Panc1 (cell line): ENCODE results near the gene ACSL5. TPM values are rescaled to one million over a fixed set of nuclear protein-coding genes. Genes with fewer than 3 reads are reported as not detected.

Source experiments
- ATAC-seq: fragments of 200-7000 bp; cut with Tn5 transposase; 2 replicates; pipeline ENCODE4 v1.9.1; 2020; ENCODE audit warnings: mild to moderate bottlenecking, moderate library complexity
- BruUV-seq: library from RNA; stranded (reverse); fragments of 400-500 nt; replicated peaks from 2 replicates; lab custom pipeline; 2021; lab: Mats Ljungman, UMichigan
- CTCF ChIA-PET: fragments of 300-600 bp; sonication (Branson Sonifier 250); formaldehyde crosslinking; loops from one replicate; lab custom pipeline; 2022; ENCODE audit warnings: antibody characterized with exemption; lab: Charles Lee
- POLR2A ChIA-PET: fragments of 300-600 bp; sonication (Branson Sonifier 250); formaldehyde crosslinking; loops from one replicate; lab custom pipeline; 2022; ENCODE audit warnings: antibody characterized with exemption; lab: Charles Lee
- DNase-seq: peaks from one replicate; pipeline ENCODE4 v3.0.0-alpha.2; 2010; ENCODE audit warnings: low read depth, low spot score
- H3K27ac ChIP-seq: 2 replicates; pipeline ENCODE4 v1.5.1; 2011; ENCODE audit warnings: mild to moderate bottlenecking, low read length, inconsistent platforms
- H3K27me3 ChIP-seq: fragments of 200-500 bp; sonication (Bioruptor generic); 2 replicates; pipeline ENCODE4 v1.6.0; 2014; ENCODE audit warnings: low read length, inconsistent platforms; ENCODE audit not compliant: control insufficient read depth, insufficient read depth
- H3K36me3 ChIP-seq: fragments of 200-500 bp; sonication (Bioruptor generic); 2 replicates; pipeline ENCODE4 v1.5.1; 2014; ENCODE audit warnings: inconsistent platforms, mild to moderate bottlenecking, low read length, moderate library complexity; ENCODE audit not compliant: control insufficient read depth, insufficient read depth
- H3K4me1 ChIP-seq: 2 replicates; pipeline ENCODE4 v1.5.1; 2011; ENCODE audit warnings: inconsistent platforms, mild to moderate bottlenecking, low read length, moderate library complexity; ENCODE audit not compliant: control insufficient read depth, insufficient read depth
- H3K4me3 ChIP-seq, 2 experiments: 2 replicates each; pipeline ENCODE4 v1.5.1; 2011 to 2012; ENCODE audit warnings: low read depth in 2 of 2, low read length in 2 of 2, mild to moderate bottlenecking in 2 of 2, inconsistent platforms in 1 of 2, moderate library complexity in 1 of 2
- H3K9me3 ChIP-seq: fragments of 200-500 bp; sonication (Bioruptor generic); 2 replicates; pipeline ENCODE4 v1.5.1; 2014; ENCODE audit warnings: low read depth, mild to moderate bottlenecking, inconsistent platforms, low read length, moderate library complexity; ENCODE audit not compliant: control insufficient read depth, insufficient read depth
- POLR2AphosphoS5 ChIP-seq: IDR thresholded peaks from 2 replicates; pipeline ENCODE4 v1.6.1; 2012; ENCODE audit warnings: mild to moderate bottlenecking, low read depth, low read length, moderate library complexity
- SIN3A ChIP-seq: IDR thresholded peaks from 2 replicates; pipeline ENCODE4 v1.6.1; 2012; ENCODE audit warnings: low read depth, mild to moderate bottlenecking, low read length, moderate library complexity, borderline replicate concordance; ENCODE audit not compliant: insufficient read depth
- TCF7L2 ChIP-seq: IDR thresholded peaks from 2 replicates; pipeline ENCODE4 v1.6.1; 2011; ENCODE audit warnings: mild to moderate bottlenecking, low read depth, low read length, inconsistent platforms
- in situ Hi-C: cut with HindIII; loops from 2 replicates; pipeline ENCODE4 v1.10.0; 2016; ENCODE audit warnings: low sequenced_read_pairs, low pct_unique_long_range_greater_than_20kb
- intact Hi-C: fragments of 100-400 bp; cut with micrococcal nuclease; formaldehyde crosslinking; loops from one replicate; pipeline ENCODE4 v1.10.0; 2022; ENCODE audit not compliant: unreplicated experiment
- total RNA-seq: library from RNA; stranded (reverse); gene quantifications from one replicate; pipeline ENCODE4 v1.2.1, GENCODE V29; 2021; ENCODE audit not compliant: unreplicated experiment
- TF ChIP-seq, protein P1 (sequence below), 2 experiments: IDR thresholded peaks; 2 replicates each; pipeline ENCODE4 v1.6.1; 2011 to 2012; ENCODE audit warnings: low read depth in 2 of 2, control low read depth in 1 of 2, low read length in 1 of 2, mild to moderate bottlenecking in 1 of 2, moderate library complexity in 1 of 2; ENCODE audit not compliant: insufficient read depth in 1 of 2
- TF ChIP-seq, protein P2 (sequence below): fragments of 450-650 bp; IDR thresholded peaks from 2 replicates; pipeline ENCODE4 v1.5.1; 2017; ENCODE audit warnings: mild to moderate bottlenecking

ACSL5 gene
- total RNA-seq, 1 experiment from 2014 or later, result 2.4 TPM

DNA sequence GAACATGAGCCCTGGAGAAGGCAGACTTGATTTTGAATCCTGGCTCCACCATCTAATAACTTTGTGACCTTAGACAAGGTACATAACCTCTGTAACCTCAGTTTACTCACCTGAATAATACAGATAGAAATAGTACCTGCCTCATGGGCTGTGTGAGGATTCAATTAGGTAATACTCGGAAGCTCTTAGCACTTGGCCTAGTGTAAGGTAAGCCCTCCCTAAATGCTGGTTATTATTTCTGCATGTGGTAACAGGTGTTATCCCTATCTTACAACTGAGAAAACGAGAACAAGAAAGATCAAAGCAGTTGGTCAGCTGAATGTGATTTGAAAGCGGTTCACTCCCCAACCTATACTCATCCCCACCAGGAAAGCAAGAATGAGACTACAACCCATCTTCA lies 28.7 kb upstream of the ACSL5 start:
- ChIA-PET POLR2A (no interaction called here), CTCF (no interaction called here)
- Histone ChIP-seq H3K36me3 (no peaks in the 10 kb centered on the region), H3K4me3 (no peak overlapping the region), H3K27ac (no peak overlapping the region), H3K4me1 (no peaks in the 10 kb centered on the region), H3K9me3 (no peaks in the 10 kb centered on the region), H3K27me3 (no peaks in the 10 kb centered on the region)
- TF ChIP-seq, protein P1, sequence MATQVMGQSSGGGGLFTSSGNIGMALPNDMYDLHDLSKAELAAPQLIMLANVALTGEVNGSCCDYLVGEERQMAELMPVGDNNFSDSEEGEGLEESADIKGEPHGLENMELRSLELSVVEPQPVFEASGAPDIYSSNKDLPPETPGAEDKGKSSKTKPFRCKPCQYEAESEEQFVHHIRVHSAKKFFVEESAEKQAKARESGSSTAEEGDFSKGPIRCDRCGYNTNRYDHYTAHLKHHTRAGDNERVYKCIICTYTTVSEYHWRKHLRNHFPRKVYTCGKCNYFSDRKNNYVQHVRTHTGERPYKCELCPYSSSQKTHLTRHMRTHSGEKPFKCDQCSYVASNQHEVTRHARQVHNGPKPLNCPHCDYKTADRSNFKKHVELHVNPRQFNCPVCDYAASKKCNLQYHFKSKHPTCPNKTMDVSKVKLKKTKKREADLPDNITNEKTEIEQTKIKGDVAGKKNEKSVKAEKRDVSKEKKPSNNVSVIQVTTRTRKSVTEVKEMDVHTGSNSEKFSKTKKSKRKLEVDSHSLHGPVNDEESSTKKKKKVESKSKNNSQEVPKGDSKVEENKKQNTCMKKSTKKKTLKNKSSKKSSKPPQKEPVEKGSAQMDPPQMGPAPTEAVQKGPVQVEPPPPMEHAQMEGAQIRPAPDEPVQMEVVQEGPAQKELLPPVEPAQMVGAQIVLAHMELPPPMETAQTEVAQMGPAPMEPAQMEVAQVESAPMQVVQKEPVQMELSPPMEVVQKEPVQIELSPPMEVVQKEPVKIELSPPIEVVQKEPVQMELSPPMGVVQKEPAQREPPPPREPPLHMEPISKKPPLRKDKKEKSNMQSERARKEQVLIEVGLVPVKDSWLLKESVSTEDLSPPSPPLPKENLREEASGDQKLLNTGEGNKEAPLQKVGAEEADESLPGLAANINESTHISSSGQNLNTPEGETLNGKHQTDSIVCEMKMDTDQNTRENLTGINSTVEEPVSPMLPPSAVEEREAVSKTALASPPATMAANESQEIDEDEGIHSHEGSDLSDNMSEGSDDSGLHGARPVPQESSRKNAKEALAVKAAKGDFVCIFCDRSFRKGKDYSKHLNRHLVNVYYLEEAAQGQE (IDR thresholded peaks at IDR 0.05; ENCODE audit: insufficient read depth in 1 of 2, low read depth in 2 of 2, low read length in 1 of 2), result no peak
- TF ChIP-seq POLR2AphosphoS5 (no peak), TCF7L2 (no peak), SIN3A (no peak)
- TF ChIP-seq, protein P2, sequence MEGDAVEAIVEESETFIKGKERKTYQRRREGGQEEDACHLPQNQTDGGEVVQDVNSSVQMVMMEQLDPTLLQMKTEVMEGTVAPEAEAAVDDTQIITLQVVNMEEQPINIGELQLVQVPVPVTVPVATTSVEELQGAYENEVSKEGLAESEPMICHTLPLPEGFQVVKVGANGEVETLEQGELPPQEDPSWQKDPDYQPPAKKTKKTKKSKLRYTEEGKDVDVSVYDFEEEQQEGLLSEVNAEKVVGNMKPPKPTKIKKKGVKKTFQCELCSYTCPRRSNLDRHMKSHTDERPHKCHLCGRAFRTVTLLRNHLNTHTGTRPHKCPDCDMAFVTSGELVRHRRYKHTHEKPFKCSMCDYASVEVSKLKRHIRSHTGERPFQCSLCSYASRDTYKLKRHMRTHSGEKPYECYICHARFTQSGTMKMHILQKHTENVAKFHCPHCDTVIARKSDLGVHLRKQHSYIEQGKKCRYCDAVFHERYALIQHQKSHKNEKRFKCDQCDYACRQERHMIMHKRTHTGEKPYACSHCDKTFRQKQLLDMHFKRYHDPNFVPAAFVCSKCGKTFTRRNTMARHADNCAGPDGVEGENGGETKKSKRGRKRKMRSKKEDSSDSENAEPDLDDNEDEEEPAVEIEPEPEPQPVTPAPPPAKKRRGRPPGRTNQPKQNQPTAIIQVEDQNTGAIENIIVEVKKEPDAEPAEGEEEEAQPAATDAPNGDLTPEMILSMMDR, result no peak
- no TSS peak for BruUV-seq
- intact Hi-C loops, result no loop called here
- ATAC-seq (no peak), DNase-seq (no peak)
- in situ Hi-C loops, result no loop called here

DNA sequence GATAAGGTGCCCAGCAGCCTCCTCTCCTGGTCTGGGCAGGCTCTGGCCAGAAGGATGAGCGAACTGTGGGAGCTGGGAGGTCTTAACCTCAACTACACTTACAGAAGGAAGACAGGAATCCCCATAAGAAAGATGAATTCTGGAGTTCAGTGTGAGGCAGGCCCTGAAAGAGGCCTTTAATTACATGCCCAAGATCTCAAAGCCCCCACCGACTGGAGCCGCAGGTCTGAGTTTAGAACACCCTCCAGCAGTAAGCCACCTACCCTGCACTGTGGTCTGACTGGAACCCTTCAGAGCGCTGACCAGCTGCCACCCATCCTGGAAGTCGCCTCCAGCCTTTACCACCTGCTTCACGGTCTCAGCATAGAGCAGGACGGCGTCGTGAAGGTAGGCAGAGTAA lies 28.2 kb upstream of the ACSL5 start:
- Histone ChIP-seq H3K27me3 (no peaks in the 10 kb centered on the region), H3K36me3 (no peaks in the 10 kb centered on the region), H3K4me1 (no peaks in the 10 kb centered on the region), H3K9me3 (no peaks in the 10 kb centered on the region), H3K4me3 (no peak overlapping the region), H3K27ac (no peak overlapping the region)
- ATAC-seq, result no peak
- ChIA-PET CTCF (no interaction called here), POLR2A (no interaction called here)
- TF ChIP-seq SIN3A (no peak), POLR2AphosphoS5 (no peak), TCF7L2 (no peak)
- TF ChIP-seq, protein P1 (IDR thresholded peaks at IDR 0.05; ENCODE audit: insufficient read depth in 1 of 2, low read depth in 2 of 2, low read length in 1 of 2), result no peak
- TF ChIP-seq, protein P2, result no peak
- no peak for DNase-seq
- intact Hi-C loops (no loop called here), in situ Hi-C loops (no loop called here)
- BruUV-seq, result no TSS peak
